ENCODE measurements around the gene CLCN2. TPM values are rescaled to one million over a fixed set of nuclear protein-coding genes. Genes with fewer than 3 reads are reported as not detected.

Gene CLCN2
- total and polyA plus RNA-seq, 2 of the 8 experiments (the other 6 are each of a cell fraction or from before 2014, with no cell fraction given): 13.7 to 16.1 TPM

GRCh38 chr3:184391266-184391665 lies 29.9 kb upstream of the CLCN2 start:
- Histone ChIP-seq H3K4me1 (replicated peaks in 1 of 4; ENCODE audit: control insufficient read depth in 3 of 4, insufficient read depth in 4 of 4, low read length in 3 of 4) (peaks cover 0 to 3% (median 0%) of the 10 kb centered on the region in 4 experiments; a peak in 2 of 7 replicates), H3K4me2 (ENCODE audit: insufficient read depth in 1 of 2, low read depth in 2 of 2, low read length in 2 of 2) (no peak overlapping the region), H3K23ac (ENCODE audit: insufficient read length) (no peak overlapping the region), H3K56ac (replicated peaks; ENCODE audit: insufficient read length, low read depth, low read length) (no peak overlapping the region), H3K23me2 (ENCODE audit: low read depth, low read length) (no peaks in the 10 kb centered on the region), H2AFZ (ENCODE audit: low read length) (no peak overlapping the region), H3K36me3 (ENCODE audit: control insufficient read depth in 2 of 4, insufficient read depth in 4 of 4, low read length in 3 of 4) (no peaks in the 10 kb centered on the region), H3K79me2 (ENCODE audit: control insufficient read depth in 1 of 2, insufficient read depth in 2 of 2, low read length in 2 of 2) (no peaks in the 10 kb centered on the region), H2BK12ac (ENCODE audit: low read depth, low read length) (0 out of 2 replicates have a peak overlapping the region, but pooled peaks have one; percentile 2), H4K8ac (ENCODE audit: extremely low read depth, insufficient read depth, low read length) (no peak overlapping the region), H2BK20ac (ENCODE audit: low read length) (no peak overlapping the region), H3K27ac (ENCODE audit: low read depth, low read length) (no peak overlapping the region), H4K20me1 (replicated peaks in 1 of 2; ENCODE audit: control insufficient read depth in 1 of 2, insufficient read depth in 2 of 2, low read length in 2 of 2) (no peaks in the 10 kb centered on the region), H3K9ac (replicated peaks in 1 of 4; ENCODE audit: extremely low read depth in 1 of 4, low read depth in 3 of 4, low read length in 3 of 4) (no peak overlapping the region), H3K14ac (ENCODE audit: insufficient read length) (no peak overlapping the region), H3K9me3 (ENCODE audit: insufficient read depth in 2 of 2, low read depth in 1 of 2, low read length in 1 of 2) (no peaks in the 10 kb centered on the region), H3K4me3 (ENCODE audit: extremely low read depth in 1 of 4, insufficient read depth in 2 of 4, low read depth in 3 of 4, low read length in 4 of 4) (no peak overlapping the region), H4K5ac (ENCODE audit: insufficient read length, low read depth, low read length) (no peak overlapping the region), H3K18ac (ENCODE audit: extremely low read depth, low read length) (no peak overlapping the region), H2BK15ac (ENCODE audit: low read length) (no peak overlapping the region), H2AK5ac (ENCODE audit: low read depth, low read length) (no peak overlapping the region), H4K91ac (replicated peaks; ENCODE audit: insufficient read length, low read length) (no peak overlapping the region), H3K4ac (replicated peaks; ENCODE audit: insufficient read length, low read depth, low read length) (no peak overlapping the region), H3K79me1 (ENCODE audit: low read depth, low read length) (no peaks in the 10 kb centered on the region), H2BK120ac (replicated peaks; ENCODE audit: low read depth, low read length) (no peak overlapping the region), H3K27me3 (replicated peaks in 1 of 4; ENCODE audit: control insufficient read depth in 3 of 4, extremely low read depth in 1 of 4, insufficient read depth in 3 of 4, low read length in 3 of 4) (no peaks in the 10 kb centered on the region; a peak in 3 of 7 replicates), H2BK5ac (ENCODE audit: low read depth, low read length) (no peak overlapping the region)
- ChIA-PET CTCF (ENCODE audit: partially characterized antibody) (interaction anchor here (0.8 to 4.2 kb wide), 8 partner anchors 19 to 484 kb away, joined by 3 to 34 read pairs (median 4); no protein-coding TSS in a partner anchor), POLR2A (ENCODE audit: partially characterized antibody) (interaction anchor here (1.3 kb wide), 1 partner anchor 20 kb away, joined by 3 read pairs; no protein-coding TSS in a partner anchor)
- FAIRE-seq (no peak), DNase-seq (ENCODE audit: low read depth in 1 of 2, low spot score in 2 of 2) (no peak)
- 91% methylated on average over 3 of the region's 3 CpGs; no CpG with 5 or more reads in 1 of the 2 experiments for WGBS, 2 experiments (ENCODE audit: extremely low coverage in 1 of 2, insufficient coverage in 1 of 2, insufficient read length in 1 of 2, insufficient replicate concordance in 2 of 2, low coverage in 1 of 2, low lambda C conversion rate in 2 of 2, missing lambda C conversion rate in 1 of 2)
- TF ChIP-seq PHF8 (conservative IDR thresholded peaks at IDR 0.05; ENCODE audit: low read depth, low read length) (no peak), GABPA (IDR thresholded peaks at IDR 0.05; ENCODE audit: borderline replicate concordance, insufficient read depth, low read length) (no peak), POU5F1 (IDR thresholded peaks at IDR 0.05; ENCODE audit: low read depth, low read length) (no peak), SP2 (IDR thresholded peaks at IDR 0.05; ENCODE audit: low read length) (no peak), CHD1 (IDR thresholded peaks at IDR 0.05; ENCODE audit: low read depth, low read length) (no peak), ZNF274 (IDR thresholded peaks at IDR 0.05; ENCODE audit: borderline replicate concordance, extremely low read depth, low read length) (no peak), TEAD4 (IDR thresholded peaks at IDR 0.05; ENCODE audit: low read depth, low read length) (no peak), CTCF (IDR thresholded peaks at IDR 0.05; ENCODE audit: control extremely low read depth in 1 of 3, insufficient read depth in 1 of 3, low read depth in 1 of 3, low read length in 3 of 3) (no peak), BRCA1 (IDR thresholded peaks at IDR 0.05; ENCODE audit: low read depth, low read length) (no peak), JUND (IDR thresholded peaks at IDR 0.05; ENCODE audit: low read length) (no peak), CREB1 (IDR thresholded peaks at IDR 0.05) (no peak), SIN3A (conservative IDR thresholded peaks at IDR 0.05 in 1 of 2, IDR thresholded peaks at IDR 0.05 in 1 of 2; ENCODE audit: low read depth in 1 of 2, low read length in 2 of 2) (no peak), SIRT6 (IDR thresholded peaks at IDR 0.05; ENCODE audit: low read length) (no peak)
